HG03457 (cell line): ENCODE results near the gene KCNMB4.
"Not testable (repeated sequence)": the region's sequence is repeated elsewhere in the genome, so short reads cannot be mapped to it uniquely, and the experiment has no call there.

Experiments
- ATAC-seq: cut with Tn5 transposase; IDR thresholded peaks from one replicate; pipeline ENCODE4 v1.9.1; 2021; ENCODE audit warnings: moderate number of reproducible peaks; ENCODE audit not compliant: unreplicated experiment

Gene KCNMB4

DNA sequence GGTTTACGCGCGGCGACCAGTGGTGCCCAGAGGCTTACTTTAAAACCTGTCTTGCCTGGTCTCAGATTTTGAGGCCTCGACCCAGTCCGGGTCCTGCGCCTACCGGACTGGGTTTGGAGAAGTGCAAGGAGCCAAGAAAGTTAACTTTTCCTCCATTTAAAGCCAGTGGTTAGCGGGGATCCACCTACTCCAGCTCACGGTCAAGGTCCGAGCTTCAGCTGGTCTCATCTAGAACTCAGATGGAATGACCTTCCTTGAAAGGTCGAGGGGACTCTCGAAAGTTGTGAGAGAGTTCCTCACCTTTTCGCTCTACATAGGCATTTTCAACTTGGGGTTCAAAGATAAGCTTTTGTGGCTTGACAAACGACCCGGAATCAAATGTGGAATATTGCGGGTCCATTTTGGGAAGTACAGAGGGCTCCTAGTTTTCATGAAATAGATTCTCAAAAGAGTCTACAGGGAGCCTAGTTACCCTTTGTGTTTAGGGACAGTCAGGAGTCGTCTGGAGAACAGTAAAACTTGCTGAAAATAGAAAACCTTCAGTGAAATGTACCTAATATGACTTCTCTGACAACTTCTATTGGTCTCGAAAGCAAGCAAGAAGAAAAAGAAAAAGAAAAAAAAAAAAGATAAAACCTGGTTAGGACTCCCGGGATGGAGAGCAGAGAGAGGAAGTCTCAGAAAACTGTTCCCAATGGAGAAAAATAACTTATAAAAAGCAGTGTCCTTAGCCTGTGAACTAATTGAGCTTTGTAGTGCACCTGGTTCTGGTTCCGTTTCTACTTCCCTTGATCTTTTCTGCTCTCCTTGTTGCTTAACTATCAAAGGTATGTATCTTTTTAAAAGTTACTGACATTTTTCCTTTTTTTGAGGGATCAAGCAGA is 1.4 kb downstream of the KCNMB4 start:
- no peak for ATAC-seq

GRCh38 chr12:70372881-70373280 is 6.8 kb downstream of the KCNMB4 start:
- ATAC-seq, result no peak

DNA sequence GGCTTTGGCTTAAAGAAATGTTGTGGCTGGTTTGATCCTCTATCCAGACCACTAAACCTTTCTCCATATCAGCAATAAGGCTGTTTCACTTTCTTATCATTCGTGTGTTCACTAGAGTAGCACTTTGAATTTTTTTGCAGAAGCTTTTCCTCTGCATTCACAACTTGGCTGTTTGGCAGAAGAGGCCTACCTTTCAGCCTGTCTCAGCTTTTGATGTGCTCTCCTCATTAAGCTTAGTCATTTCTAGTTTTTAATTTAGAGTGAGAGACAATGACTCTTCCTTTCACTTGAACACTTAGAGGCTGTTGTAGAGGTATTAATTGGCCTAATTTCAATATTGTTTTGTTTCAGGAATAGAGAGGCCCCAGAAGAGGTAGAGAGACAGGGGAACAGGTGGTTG is 13.8 kb downstream of the KCNMB4 start:
- no peak for ATAC-seq

DNA sequence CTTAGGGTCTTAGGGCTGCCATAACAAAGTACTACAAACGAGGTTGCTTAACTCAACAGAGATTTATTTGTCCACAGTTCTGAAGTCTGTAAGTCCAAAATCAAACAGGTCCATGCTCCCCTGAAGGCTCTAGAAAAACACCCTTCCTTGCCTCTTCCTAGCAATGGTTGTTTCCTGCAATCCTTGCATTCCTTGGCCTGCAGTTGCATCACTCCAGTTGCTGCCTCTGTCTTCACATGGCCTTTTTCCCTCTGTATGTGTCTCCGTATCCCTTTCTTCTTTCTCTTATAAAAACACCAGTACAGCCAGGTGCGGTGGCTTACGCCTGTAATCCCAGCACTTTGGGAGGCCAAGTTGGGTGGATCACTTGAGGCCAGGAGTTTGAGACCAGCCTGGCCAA is 17.4 kb downstream of the KCNMB4 start:
- ATAC-seq, result no peak

- no peak for ATAC-seq
Measured at GRCh38 chr12:70383886-70384285, 17.8 kb downstream of the KCNMB4 start.

GRCh38 chr12:70386771-70387170 is 20.7 kb downstream of the KCNMB4 start:
- ATAC-seq, result no peak

- no peak for ATAC-seq
Measured at GRCh38 chr12:70389678-70390077, 23.6 kb downstream of the KCNMB4 start.

- ATAC-seq, result not testable (repeated sequence)
Measured at GRCh38 chr12:70392631-70393030, 26.5 kb downstream of the KCNMB4 start.

- ATAC-seq, result no peak
Measured at GRCh38 chr12:70393787-70394499, 27.9 kb downstream of the KCNMB4 start.

- no peak for ATAC-seq
Measured at GRCh38 chr12:70398002-70398401, 31.9 kb downstream of the KCNMB4 start.

- no peak for ATAC-seq
Measured at GRCh38 chr12:70398862-70399261, 32.8 kb downstream of the KCNMB4 start.

- ATAC-seq, result no peak
Measured at GRCh38 chr12:70399311-70399710, 33.2 kb downstream of the KCNMB4 start.

DNA sequence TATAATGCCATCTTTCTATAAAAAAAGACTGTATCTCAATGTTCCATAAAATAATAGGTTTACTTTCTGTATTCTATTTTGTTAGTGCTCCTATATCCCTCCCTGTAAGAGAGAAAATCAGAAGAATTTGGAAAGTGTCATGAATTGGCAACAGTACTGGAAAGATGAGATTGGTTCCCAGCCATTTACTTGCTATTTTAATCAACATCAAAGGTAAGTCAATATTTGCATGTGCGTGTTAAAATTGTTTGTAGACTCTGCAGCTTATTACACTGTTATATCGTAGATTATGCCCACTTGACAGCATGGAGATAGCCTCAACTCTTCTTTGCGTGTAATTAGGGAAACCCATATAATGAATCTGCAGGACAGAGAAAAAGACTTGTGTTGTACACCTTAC is 34.0 kb downstream of the KCNMB4 start:
- ATAC-seq, result no peak

DNA sequence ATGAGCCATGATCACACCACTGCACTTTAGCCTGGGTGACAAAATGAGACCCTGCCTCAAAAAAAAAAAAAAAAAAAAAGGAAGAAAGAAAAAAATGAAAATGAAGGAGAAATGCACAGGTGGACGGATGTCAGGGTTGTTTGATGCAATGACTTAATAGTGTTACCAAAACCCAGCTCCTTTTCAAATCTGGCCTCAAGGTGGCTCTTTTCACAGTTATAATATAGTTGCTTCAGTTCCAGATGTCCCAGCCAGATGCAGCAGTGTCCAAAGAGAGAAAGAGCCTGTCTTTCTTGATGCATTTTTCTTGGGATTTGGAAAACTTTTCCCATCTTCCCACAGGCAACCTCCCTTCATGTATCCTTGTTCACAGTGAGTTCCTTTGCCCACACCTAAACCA is 36.5 kb downstream of the KCNMB4 start:
- ATAC-seq, result no peak

GRCh38 chr12:70403826-70404225 is 37.7 kb downstream of the KCNMB4 start:
- ATAC-seq, result no peak

DNA sequence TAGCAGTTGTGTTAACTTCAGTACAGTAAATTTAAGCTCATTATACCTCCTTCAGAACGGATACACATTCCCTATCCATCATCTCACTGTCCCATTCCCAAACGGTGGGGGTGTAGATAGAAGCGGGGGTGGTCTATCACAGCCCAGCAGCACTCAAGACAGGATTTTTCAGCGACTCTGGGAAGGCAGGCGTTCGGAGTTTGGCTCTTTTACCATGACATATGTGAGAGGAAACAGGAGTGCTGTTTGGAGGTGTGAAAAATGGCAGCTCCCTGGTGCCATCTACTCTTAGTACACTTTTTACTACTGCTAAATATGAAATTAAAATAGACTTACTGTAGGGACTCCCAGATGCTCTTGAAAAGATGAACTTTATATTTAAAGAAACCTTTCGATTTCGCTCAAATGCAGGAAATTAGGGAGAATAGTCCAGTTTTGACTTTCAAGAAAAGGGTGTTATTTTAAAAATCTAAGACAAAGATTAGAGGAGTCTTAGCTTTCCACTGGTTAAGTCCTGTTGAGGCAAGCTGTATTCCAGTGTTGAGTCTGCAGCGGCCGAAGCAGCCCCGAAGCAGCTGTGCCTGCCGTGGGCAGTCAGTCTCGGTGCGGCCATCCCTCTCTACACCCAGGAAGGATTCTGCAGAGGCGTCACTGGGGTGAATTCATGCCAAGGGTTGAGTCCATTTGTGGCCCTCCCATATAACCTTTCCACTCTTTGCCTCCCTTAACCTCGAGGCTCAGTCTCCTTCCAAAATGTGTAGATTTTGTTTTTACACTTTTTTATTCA is 42.1 kb downstream of the KCNMB4 start:
- ATAC-seq, result no peak

- no peak for ATAC-seq
Measured at GRCh38 chr12:70415987-70416386, 49.9 kb downstream of the KCNMB4 start.

GRCh38 chr12:70417121-70417520 is 51.0 kb downstream of the KCNMB4 start:
- ATAC-seq, result no peak

GRCh38 chr12:70418101-70418500 is 52.0 kb downstream of the KCNMB4 start:
- no peak for ATAC-seq

DNA sequence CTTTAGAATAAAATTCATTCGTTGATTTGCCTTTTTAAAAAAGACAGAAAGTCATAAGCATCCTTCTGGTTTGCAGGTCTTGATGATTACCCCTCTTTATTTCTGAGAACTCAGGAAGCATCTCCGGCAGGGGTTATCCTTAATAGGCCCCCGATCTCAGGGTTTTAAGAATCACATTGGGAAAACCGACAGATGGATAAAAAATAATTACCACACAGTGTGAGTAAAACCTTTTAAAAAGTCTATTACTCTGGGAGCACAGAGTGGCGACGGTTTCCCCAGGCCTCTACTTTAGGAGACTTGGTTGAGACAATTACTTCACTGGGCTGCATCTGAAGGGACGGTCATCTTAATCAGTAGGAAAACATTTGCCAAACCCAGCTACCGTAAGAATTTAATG is 56.5 kb downstream of the KCNMB4 start:
- ATAC-seq, result no peak

DNA sequence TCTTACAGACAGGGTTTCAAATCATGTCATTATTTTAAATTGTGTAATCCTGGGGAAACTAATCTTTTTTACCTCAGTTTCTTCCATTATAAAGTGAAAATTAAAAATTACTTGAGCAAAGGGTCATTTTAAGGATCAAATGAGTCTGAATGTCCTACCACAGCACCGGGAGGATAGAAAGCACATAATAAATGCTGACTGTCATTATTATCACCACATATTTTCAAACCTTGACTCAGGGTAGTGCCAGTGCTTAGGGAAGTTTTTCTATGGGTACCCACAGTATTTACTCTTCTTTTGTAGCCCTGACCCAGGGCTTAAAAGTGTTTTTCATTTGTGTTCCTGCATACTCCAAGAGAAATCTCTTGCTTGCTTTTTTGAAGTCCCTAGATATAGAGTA is 60.5 kb downstream of the KCNMB4 start:
- no peak for ATAC-seq
